HG03025 (cell line): ENCODE results near the gene NPFF.

Experiments
- ATAC-seq: cut with Tn5 transposase; IDR thresholded peaks from one replicate; pipeline ENCODE4 v1.9.1; 2021; ENCODE audit warnings: mild to moderate bottlenecking, moderate library complexity; ENCODE audit not compliant: unreplicated experiment, low FRiP score

Gene NPFF

GRCh38 chr12:53479331-53479730, 28.0 kb downstream of the NPFF start:
- no peak for ATAC-seq

- no peak for ATAC-seq
Measured at GRCh38 chr12:53478865-53479264, 28.4 kb downstream of the NPFF start.

- ATAC-seq, result no peak
Measured at GRCh38 chr12:53476769-53477209, 30.5 kb downstream of the NPFF start.

- ATAC-seq, result no peak
Measured at GRCh38 chr12:53474819-53475218, 32.5 kb downstream of the NPFF start.

GRCh38 chr12:53474077-53474476, 33.2 kb downstream of the NPFF start:
- no peak for ATAC-seq

- no peak for ATAC-seq
Measured at GRCh38 chr12:53472056-53472582, 35.2 kb downstream of the NPFF start.

GRCh38 chr12:53468282-53468681, 39.0 kb downstream of the NPFF start:
- no peak for ATAC-seq

GRCh38 chr12:53467880-53468279, 39.4 kb downstream of the NPFF start:
- ATAC-seq, result no peak

- ATAC-seq, result no peak
Measured at GRCh38 chr12:53467082-53467481, 40.2 kb downstream of the NPFF start.

- no peak for ATAC-seq
Measured at GRCh38 chr12:53466640-53467039, 40.6 kb downstream of the NPFF start.

GRCh38 chr12:53465679-53466078, 41.6 kb downstream of the NPFF start:
- ATAC-seq, result no peak

- no peak for ATAC-seq
Measured at GRCh38 chr12:53464685-53465418, 42.4 kb downstream of the NPFF start.

GRCh38 chr12:53463802-53464560, 43.3 kb downstream of the NPFF start:
- no peak for ATAC-seq

GRCh38 chr12:53462935-53463334, 44.3 kb downstream of the NPFF start:
- ATAC-seq, result no peak

GRCh38 chr12:53461591-53461990, 45.7 kb downstream of the NPFF start:
- no peak for ATAC-seq

GRCh38 chr12:53461059-53461458, 46.2 kb downstream of the NPFF start:
- no peak for ATAC-seq

- no peak for ATAC-seq
Measured at GRCh38 chr12:53459097-53459496, 48.2 kb downstream of the NPFF start.
